HepG2 (cell line): ENCODE results near the gene SGIP1. TPM values are rescaled to one million over a fixed set of nuclear protein-coding genes. Genes with fewer than 3 reads are reported as not detected.

Source experiments
- CREB1 ChIP-seq, 2 experiments: fragments of 450-650 bp in 1 of 2; IDR thresholded peaks; 2 replicates each; pipeline ENCODE4 v1.6.1; 2016 to 2017; ENCODE audit warnings: control low read depth in 1 of 2, mild to moderate bottlenecking in 1 of 2, missing compliant biosample characterization in 1 of 2, missing genetic modification characterization in 1 of 2
- DDIT3 ChIP-seq: sonication (generic); formaldehyde crosslinking; IDR thresholded peaks from 2 replicates; pipeline ENCODE4 v1.4.0; 2020; ENCODE audit warnings: mild to moderate bottlenecking, missing genetic modification reagents
- NFKBIZ ChIP-seq: IDR thresholded peaks from 2 replicates; pipeline ENCODE4 v1.6.1; 2018; ENCODE audit warnings: missing genetic modification reagents, missing compliant biosample characterization
- POLR2G ChIP-seq: fragments of 200-400 bp; formaldehyde crosslinking; IDR thresholded peaks from 2 replicates; pipeline ENCODE4 v1.6.1; 2018; ENCODE audit warnings: mild to moderate bottlenecking, low read depth, low read length, moderate library complexity
- ZNF619 ChIP-seq: sonication (generic); formaldehyde crosslinking; IDR thresholded peaks from 2 replicates; pipeline ENCODE4 v1.4.0; 2020; ENCODE audit warnings: mild to moderate bottlenecking, missing genetic modification reagents
- ZNF782 ChIP-seq: sonication (generic); formaldehyde crosslinking; IDR thresholded peaks from 2 replicates; pipeline ENCODE4 v1.4.0; 2020; ENCODE audit warnings: missing genetic modification reagents, mild to moderate bottlenecking, borderline replicate concordance
- polyA plus RNA-seq, 8 experiments: library from polyadenylated mRNA; depleted of rRNA in 3 of 8; stranded (reverse) in 7 of 8; unstranded in 1 of 8; fragments of >200 nt; fragmentation: Illumina TruSeq in 4 of 8; extraction: Trizol in 4 of 8; gene quantifications; 2 replicates each; pipeline versions ENCODE4 v1.2.1 to v1.2.3, GENCODE V29; 2011 to 2016; ENCODE audit warnings: low read depth in 4 of 8, missing spikeins in 1 of 8, mixed read lengths in 1 of 8; ENCODE audit not compliant: insufficient read depth in 1 of 8
- total RNA-seq, 5 experiments: library from RNA; depleted of rRNA; stranded (reverse); fragments of >200 nt; fragmentation: Illumina TruSeq; extraction: Trizol; gene quantifications; 2 replicates each; pipeline ENCODE4 v1.2.3, GENCODE V29; 2016; ENCODE audit warnings: low read depth in 1 of 5
- TF ChIP-seq, protein P1 (sequence below): sonication (generic); formaldehyde crosslinking; IDR thresholded peaks from 2 replicates; pipeline ENCODE4 v1.4.0; 2020; ENCODE audit warnings: mild to moderate bottlenecking, missing genetic modification reagents
- TF ChIP-seq, protein P2 (sequence below): sonication (generic); formaldehyde crosslinking; IDR thresholded peaks from 2 replicates; pipeline ENCODE4 v1.5.0; 2020; ENCODE audit warnings: mild to moderate bottlenecking, missing genetic modification reagents, moderate library complexity
- TF ChIP-seq, protein P3 (sequence below): sonication (generic); formaldehyde crosslinking; IDR thresholded peaks from 2 replicates; pipeline ENCODE4 v1.5.0; 2020; ENCODE audit warnings: missing genetic modification reagents, mild to moderate bottlenecking, borderline replicate concordance

Gene SGIP1
- total and polyA plus RNA-seq, 2 of the 13 experiments (the other 11 are each of a cell fraction or from before 2014, with no cell fraction given) = not detected

DNA sequence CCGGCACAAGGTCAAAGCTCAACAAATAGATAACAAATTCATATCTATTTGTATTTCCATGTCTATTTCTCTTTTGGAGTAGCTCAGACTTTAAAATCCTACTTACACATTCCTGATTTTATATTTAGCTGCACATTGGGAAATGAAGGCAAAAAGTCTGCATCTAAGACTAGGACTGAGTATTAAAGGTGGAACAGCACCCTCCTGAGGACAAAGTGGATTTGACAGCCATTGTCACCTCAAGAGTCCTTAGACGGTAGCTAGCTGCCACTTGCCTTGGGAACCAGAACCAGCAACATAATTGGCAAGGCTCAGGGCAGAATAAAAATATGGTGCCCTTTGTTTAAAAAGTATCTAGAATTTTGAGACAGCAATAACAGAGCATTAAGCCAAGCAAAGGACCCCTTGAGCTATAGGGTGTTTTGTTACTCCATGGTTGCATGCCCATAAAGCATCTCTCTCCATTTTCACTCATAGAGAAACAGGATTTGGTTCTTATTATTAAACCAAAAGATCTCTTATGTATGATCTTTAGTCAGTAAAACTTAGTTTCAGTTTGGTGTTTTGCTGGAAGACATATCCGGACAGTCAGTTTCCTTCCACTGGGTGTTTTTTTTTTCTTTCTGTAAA lies 30.0 kb upstream of the SGIP1 start (continued):
- TF ChIP-seq, protein P1, sequence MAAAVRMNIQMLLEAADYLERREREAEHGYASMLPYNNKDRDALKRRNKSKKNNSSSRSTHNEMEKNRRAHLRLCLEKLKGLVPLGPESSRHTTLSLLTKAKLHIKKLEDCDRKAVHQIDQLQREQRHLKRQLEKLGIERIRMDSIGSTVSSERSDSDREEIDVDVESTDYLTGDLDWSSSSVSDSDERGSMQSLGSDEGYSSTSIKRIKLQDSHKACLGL = no peak
- TF ChIP-seq, protein P2, sequence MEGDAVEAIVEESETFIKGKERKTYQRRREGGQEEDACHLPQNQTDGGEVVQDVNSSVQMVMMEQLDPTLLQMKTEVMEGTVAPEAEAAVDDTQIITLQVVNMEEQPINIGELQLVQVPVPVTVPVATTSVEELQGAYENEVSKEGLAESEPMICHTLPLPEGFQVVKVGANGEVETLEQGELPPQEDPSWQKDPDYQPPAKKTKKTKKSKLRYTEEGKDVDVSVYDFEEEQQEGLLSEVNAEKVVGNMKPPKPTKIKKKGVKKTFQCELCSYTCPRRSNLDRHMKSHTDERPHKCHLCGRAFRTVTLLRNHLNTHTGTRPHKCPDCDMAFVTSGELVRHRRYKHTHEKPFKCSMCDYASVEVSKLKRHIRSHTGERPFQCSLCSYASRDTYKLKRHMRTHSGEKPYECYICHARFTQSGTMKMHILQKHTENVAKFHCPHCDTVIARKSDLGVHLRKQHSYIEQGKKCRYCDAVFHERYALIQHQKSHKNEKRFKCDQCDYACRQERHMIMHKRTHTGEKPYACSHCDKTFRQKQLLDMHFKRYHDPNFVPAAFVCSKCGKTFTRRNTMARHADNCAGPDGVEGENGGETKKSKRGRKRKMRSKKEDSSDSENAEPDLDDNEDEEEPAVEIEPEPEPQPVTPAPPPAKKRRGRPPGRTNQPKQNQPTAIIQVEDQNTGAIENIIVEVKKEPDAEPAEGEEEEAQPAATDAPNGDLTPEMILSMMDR = peak; percentile 69
- TF ChIP-seq ZNF782 (no peak), POLR2G (no peak), NFKBIZ (CRISPR knock-in tag) (no peak), ZNF619 (no peak), DDIT3 (CRISPR knock-in tag) (no peak), CREB1 (IDR thresholded peaks at IDR 0.05) (no peak), CREB1 (CRISPR knock-in tag; IDR thresholded peaks at IDR 0.05) (no peak)
- TF ChIP-seq, protein P3, sequence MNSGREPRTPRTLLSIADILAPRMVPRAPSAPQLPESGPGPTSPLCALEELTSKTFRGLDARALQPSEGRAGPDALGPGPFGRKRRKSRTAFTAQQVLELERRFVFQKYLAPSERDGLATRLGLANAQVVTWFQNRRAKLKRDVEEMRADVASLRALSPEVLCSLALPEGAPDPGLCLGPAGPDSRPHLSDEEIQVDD (CRISPR knock-in tag) = no peak
